HEK293T (cell line): Measurements from ENCODE around the gene CPEB1.

Experiments
- CTCF ChIA-PET: fragments of 350-600 bp; formaldehyde crosslinking; extraction: SDS; loops from one replicate; lab custom pipeline; 2021; ENCODE audit warnings: antibody characterized with exemption, inconsistent platforms; lab: Yijun Ruan, JAX
- POLR2A ChIA-PET: fragments of 350-600 bp; formaldehyde crosslinking; extraction: SDS; loops from one replicate; lab custom pipeline; 2020; ENCODE audit warnings: antibody characterized with exemption, inconsistent platforms; lab: Yijun Ruan, JAX
- DNase-seq: peaks from one replicate; pipeline ENCODE4 v3.0.0; 2012; ENCODE audit warnings: mixed read lengths; ENCODE audit errors: extremely low spot score
- ARNT ChIP-seq: fragments of 450-650 bp; IDR thresholded peaks from 2 replicates; pipeline ENCODE4 v1.6.1; 2017; ENCODE audit warnings: mild to moderate bottlenecking
- BHLHE40 ChIP-seq: fragments of 450-650 bp; IDR thresholded peaks from 2 replicates; pipeline ENCODE4 v1.6.1; 2016; ENCODE audit warnings: mild to moderate bottlenecking, moderate library complexity, borderline replicate concordance
- CTBP1 ChIP-seq: fragments of 450-650 bp; IDR thresholded peaks from 2 replicates; pipeline ENCODE4 v1.6.1; 2016; ENCODE audit warnings: borderline replicate concordance
- ELF4 ChIP-seq: fragments of 450-650 bp; IDR thresholded peaks from 2 replicates; pipeline ENCODE4 v1.6.1; 2017; ENCODE audit warnings: antibody characterized with exemption
- FOXA1 ChIP-seq: fragments of 450-650 bp; IDR thresholded peaks from 2 replicates; pipeline ENCODE4 v1.6.1; 2016; ENCODE audit warnings: mild to moderate bottlenecking
- FOXK2 ChIP-seq: fragments of 450-650 bp; IDR thresholded peaks from 2 replicates; pipeline ENCODE4 v1.6.1; 2016; ENCODE audit warnings: mild to moderate bottlenecking
- FOXM1 ChIP-seq: fragments of 450-650 bp; IDR thresholded peaks from 2 replicates; pipeline ENCODE4 v1.6.1; 2017; ENCODE audit warnings: mild to moderate bottlenecking, borderline replicate concordance
- HDGF ChIP-seq: fragments of 450-650 bp; IDR thresholded peaks from 2 replicates; pipeline ENCODE4 v1.6.1; 2017; ENCODE audit warnings: antibody characterized with exemption, borderline replicate concordance
- L3MBTL2 ChIP-seq: fragments of 450-650 bp; conservative IDR thresholded peaks from 2 replicates; pipeline ENCODE4 v1.6.1; 2016; ENCODE audit warnings: mild to moderate bottlenecking
- LEF1 ChIP-seq: fragments of 450-650 bp; IDR thresholded peaks from 2 replicates; pipeline ENCODE4 v1.6.1; 2017; ENCODE audit warnings: mild to moderate bottlenecking, borderline replicate concordance
- NFRKB ChIP-seq: fragments of 450-650 bp; IDR thresholded peaks from 2 replicates; pipeline ENCODE4 v1.6.1; 2016; ENCODE audit warnings: mild to moderate bottlenecking, moderate library complexity
- SP1 ChIP-seq: fragments of 450-650 bp; IDR thresholded peaks from 2 replicates; pipeline ENCODE4 v1.6.1; 2017
- SUZ12 ChIP-seq: fragments of 450-650 bp; IDR thresholded peaks from 2 replicates; pipeline ENCODE4 v1.6.1; 2016; ENCODE audit warnings: mild to moderate bottlenecking
- TARDBP ChIP-seq: fragments of 450-650 bp; IDR thresholded peaks from 2 replicates; pipeline ENCODE4 v1.6.1; 2016
- ZNF384 ChIP-seq: fragments of 450-650 bp; IDR thresholded peaks from 2 replicates; pipeline ENCODE4 v1.6.1; 2016
- TF ChIP-seq, protein P1 (sequence below): fragments of 450-650 bp; IDR thresholded peaks from 2 replicates; pipeline ENCODE4 v1.6.1; 2016

Gene CPEB1

DNA sequence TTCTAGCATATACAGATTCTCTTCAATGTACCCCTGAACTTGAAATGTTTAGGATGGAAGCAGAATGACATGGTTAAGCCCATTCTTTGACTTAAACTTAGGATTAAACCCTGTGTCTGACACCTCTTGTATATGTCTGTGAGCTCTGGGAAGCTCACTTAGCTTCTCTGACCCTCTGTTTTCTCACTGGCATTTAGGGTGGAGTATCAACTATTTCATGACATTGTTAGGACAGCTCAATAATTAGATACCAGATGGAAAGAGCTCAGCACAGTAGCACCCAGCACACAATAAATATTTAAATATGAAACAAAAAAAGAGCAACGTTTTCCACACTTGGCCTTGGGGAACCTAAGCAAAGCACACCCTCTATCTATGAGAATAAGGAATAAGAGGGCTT lies 88.7 kb downstream of the CPEB1 start:
- ChIA-PET POLR2A (interaction anchor here (1.8 to 2.7 kb wide), 2 partner anchors 18 to 192 kb away, joined by 5 to 10 read pairs; partner anchors contain the start of gene RPS17), CTCF (no interaction called here)
- no peak for DNase-seq

DNA sequence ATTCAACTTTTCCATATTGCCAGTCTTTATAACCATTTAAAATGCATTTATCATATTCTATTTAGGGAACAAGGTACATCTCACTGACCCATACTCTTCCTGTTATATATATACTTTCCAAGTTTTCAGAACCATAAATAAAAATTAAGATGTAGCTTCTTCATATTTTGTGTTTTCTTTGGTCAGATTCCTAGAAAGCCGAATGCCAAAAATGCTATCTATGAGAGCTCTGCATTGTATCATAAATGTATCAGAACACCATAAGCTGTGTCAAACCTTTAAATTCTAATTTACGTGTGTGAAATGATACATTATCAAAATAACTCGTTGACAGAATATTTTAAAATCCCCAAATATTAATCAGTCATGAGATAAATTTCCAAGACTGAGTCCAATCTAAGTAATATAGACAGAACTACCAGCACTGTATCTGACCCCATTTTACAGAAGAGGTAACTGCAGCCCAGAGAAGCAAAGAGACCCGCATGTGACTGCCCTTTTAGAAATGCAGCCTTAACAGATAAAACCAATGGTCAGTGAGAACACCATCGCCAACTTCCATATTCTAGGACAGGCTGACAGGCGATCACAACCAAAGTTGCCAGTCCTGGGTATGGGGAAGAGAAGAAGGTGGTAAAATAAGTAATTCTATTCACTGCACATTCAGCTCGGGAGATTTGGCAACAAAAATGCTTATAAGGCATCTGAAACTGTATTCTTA lies 90.7 kb downstream of the CPEB1 start:
- ChIA-PET POLR2A (interaction anchor here (1.3 to 2.7 kb wide), 2 partner anchors 16 to 252 kb away, joined by 3 to 10 read pairs; partner anchors contain the start of gene RPS17), CTCF (interaction anchor here (0.6 kb wide), 1 partner anchor 57 kb away, joined by 3 read pairs; no protein-coding TSS in a partner anchor)
- TF ChIP-seq FOXA1 = no peak
- no peak for TF ChIP-seq LEF1
- TF ChIP-seq, protein P1, sequence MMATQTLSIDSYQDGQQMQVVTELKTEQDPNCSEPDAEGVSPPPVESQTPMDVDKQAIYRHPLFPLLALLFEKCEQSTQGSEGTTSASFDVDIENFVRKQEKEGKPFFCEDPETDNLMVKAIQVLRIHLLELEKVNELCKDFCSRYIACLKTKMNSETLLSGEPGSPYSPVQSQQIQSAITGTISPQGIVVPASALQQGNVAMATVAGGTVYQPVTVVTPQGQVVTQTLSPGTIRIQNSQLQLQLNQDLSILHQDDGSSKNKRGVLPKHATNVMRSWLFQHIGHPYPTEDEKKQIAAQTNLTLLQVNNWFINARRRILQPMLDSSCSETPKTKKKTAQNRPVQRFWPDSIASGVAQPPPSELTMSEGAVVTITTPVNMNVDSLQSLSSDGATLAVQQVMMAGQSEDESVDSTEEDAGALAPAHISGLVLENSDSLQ = no peak
- no peak for TF ChIP-seq TARDBP
- no peak for TF ChIP-seq FOXM1
- TF ChIP-seq HDGF = no peak
- TF ChIP-seq BHLHE40 = no peak
- no peak for TF ChIP-seq FOXK2
- TF ChIP-seq ARNT = no peak
- no peak for DNase-seq

More for the DNA sequence above, 88.7 kb downstream of the CPEB1 start:
- TF ChIP-seq FOXA1 (no peak), FOXM1 (no peak), HDGF (no peak), SUZ12 (no peak), ARNT (no peak), CTBP1 (no peak), SP1 (no peak)

DNA sequence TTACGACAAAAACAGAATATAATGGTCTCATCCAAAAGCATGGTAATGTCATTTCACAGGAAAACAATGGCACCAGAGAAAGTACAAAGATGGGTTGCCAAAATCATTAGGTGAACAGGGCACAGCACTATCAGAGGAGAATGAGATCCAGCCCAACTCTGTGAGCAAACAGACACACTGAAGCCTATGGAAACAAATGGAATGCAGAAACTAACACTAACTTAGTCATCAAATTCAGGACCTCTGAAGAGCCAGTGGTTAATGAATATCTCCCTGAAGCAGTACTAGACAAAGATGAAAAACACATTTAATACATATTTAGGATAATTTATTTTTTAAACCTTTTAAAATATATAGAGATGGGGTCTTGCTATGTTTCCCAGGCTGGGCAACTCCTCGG lies 92.3 kb downstream of the CPEB1 start:
- CTCF ChIA-PET = no interaction called here
- TF ChIP-seq SUZ12 = no peak
- TF ChIP-seq SP1 = no peak
- no peak for TF ChIP-seq TARDBP
- no peak for TF ChIP-seq ARNT
- TF ChIP-seq FOXM1 = no peak
- no peak for DNase-seq
- POLR2A ChIA-PET = interaction anchor here (0.9 to 3.2 kb wide), 2 partner anchors 11 to 14 kb away, joined by 3 to 13 read pairs; partner anchors contain the start of gene RPS17

DNA sequence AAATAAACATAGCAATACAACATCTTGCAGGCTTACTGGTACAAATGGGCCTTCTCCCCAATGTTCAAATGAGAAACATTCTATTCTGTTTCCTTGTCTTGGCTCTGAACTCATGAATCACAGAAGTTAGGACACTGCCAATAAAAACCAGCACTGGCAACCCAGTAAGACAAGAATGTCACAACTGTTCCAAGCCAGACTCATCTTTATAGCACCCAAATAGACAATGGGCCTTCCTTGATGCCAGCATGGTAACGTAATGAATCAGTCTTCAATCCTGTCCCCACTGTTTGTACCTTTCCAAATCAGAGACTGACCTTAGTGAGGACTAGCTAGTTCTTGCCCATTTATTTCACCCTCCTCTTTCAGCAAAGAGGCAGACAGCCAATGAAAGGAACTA lies 92.8 kb downstream of the CPEB1 start:
- ChIA-PET POLR2A (interaction anchor here (1.7 to 3.2 kb wide), 2 partner anchors 11 to 13 kb away, joined by 10 to 13 read pairs; partner anchors contain the start of gene RPS17), CTCF (interaction anchor here (0.7 kb wide), 1 partner anchor 18 kb away, joined by 3 read pairs; no protein-coding TSS in a partner anchor)
- TF ChIP-seq BHLHE40 (no peak), FOXM1 (no peak), SUZ12 (no peak), ELF4 (no peak), FOXK2 (no peak), NFRKB (no peak), ARNT (no peak), ZNF384 (no peak), FOXA1 (no peak)
- TF ChIP-seq, protein P1 = no peak
- no peak for DNase-seq

DNA sequence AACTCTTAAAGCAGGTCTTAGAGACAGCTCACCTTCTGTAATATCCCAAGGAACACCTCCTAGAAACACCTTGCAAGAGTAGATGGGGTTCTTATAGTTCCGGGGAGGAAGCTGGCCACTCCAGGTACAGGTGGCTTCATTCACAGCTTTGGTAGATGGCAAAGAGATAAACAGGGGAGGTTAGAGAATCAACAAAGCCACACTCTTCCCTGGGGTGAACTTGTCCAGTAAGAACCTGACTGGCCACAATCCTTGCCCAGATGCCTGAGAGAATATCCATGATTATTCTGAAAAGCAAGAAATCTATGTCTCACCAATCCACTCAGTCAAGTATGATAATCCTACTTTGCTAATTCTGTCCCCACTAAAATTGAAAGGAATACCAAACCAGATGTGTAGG lies 93.3 kb downstream of the CPEB1 start:
- ChIA-PET CTCF (interaction anchor here (0.7 kb wide), 1 partner anchor 18 kb away, joined by 3 read pairs; no protein-coding TSS in a partner anchor), POLR2A (interaction anchor here (1.5 to 3.2 kb wide), 3 partner anchors 10 to 196 kb away, joined by 5 to 13 read pairs (median 10); partner anchors contain the start of gene RPS17)
- no peak for DNase-seq
- TF ChIP-seq, protein P1 = no peak
- TF ChIP-seq BHLHE40 (no peak), CTBP1 (no peak), ELF4 (no peak), NFRKB (no peak), L3MBTL2 (no peak), FOXM1 (no peak), ZNF384 (no peak), FOXA1 (no peak), SUZ12 (no peak), HDGF (no peak), FOXK2 (no peak)

DNA sequence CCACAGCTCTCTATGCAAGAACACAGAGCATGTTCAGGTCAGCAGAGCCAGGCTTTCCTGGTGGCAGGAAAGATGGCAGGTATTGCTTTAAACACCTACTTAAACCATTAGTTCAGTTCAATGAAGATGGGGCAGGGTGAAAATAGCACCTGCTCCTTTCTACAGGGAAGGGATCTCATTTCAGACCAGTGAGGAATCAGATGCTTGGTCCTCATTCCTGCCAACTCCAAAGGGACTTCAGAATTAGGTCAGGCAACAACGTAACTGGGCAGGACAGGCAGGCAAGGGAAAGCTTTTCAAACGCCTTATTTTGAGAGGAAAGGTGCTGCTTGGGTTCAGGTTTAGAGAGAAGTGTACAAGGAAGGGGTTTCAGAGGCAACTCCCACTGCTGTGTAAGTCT lies 94.3 kb downstream of the CPEB1 start:
- no peak for DNase-seq
- POLR2A ChIA-PET = interaction anchor here (1.5 to 3.2 kb wide), 3 partner anchors 9 to 197 kb away, joined by 5 to 13 read pairs (median 10); partner anchors contain the start of gene RPS17
- TF ChIP-seq BHLHE40 (no peak), TARDBP (no peak), FOXM1 (no peak), SP1 (no peak), ELF4 (no peak), ARNT (no peak), ZNF384 (no peak), FOXK2 (no peak), HDGF (no peak), FOXA1 (no peak), NFRKB (no peak), LEF1 (no peak), L3MBTL2 (no peak), CTBP1 (no peak), SUZ12 (no peak)
- TF ChIP-seq, protein P1 = no peak
- CTCF ChIA-PET = no interaction called here
